GM10248 (cell line): ENCODE measurements around the gene GAREM2.

Source experiments
- CTCF ChIA-PET: fragments of 300-600 bp; sonication (Branson Sonifier 250); formaldehyde crosslinking; extraction: SDS; loops from one replicate; lab custom pipeline; 2021; ENCODE audit warnings: antibody characterized with exemption; lab: Yijun Ruan, JAX
- POLR2A ChIA-PET: fragments of 350-650 bp; sonication (Branson Sonifier 250); formaldehyde crosslinking; extraction: SDS; loops from one replicate; lab custom pipeline; 2020; ENCODE audit warnings: antibody characterized with exemption; lab: Yijun Ruan, JAX
- DNase-seq: peaks from one replicate; pipeline ENCODE4 v3.0.0; 2012; ENCODE audit errors: extremely low spot score
- TF ChIP-seq, protein P1 (sequence below): IDR thresholded peaks from 2 replicates; pipeline ENCODE4 v1.5.1; 2012; ENCODE audit warnings: mild to moderate bottlenecking, low read depth; ENCODE audit errors: extremely low read depth, missing control alignments, control extremely low read depth

The GAREM2 gene

DNA sequence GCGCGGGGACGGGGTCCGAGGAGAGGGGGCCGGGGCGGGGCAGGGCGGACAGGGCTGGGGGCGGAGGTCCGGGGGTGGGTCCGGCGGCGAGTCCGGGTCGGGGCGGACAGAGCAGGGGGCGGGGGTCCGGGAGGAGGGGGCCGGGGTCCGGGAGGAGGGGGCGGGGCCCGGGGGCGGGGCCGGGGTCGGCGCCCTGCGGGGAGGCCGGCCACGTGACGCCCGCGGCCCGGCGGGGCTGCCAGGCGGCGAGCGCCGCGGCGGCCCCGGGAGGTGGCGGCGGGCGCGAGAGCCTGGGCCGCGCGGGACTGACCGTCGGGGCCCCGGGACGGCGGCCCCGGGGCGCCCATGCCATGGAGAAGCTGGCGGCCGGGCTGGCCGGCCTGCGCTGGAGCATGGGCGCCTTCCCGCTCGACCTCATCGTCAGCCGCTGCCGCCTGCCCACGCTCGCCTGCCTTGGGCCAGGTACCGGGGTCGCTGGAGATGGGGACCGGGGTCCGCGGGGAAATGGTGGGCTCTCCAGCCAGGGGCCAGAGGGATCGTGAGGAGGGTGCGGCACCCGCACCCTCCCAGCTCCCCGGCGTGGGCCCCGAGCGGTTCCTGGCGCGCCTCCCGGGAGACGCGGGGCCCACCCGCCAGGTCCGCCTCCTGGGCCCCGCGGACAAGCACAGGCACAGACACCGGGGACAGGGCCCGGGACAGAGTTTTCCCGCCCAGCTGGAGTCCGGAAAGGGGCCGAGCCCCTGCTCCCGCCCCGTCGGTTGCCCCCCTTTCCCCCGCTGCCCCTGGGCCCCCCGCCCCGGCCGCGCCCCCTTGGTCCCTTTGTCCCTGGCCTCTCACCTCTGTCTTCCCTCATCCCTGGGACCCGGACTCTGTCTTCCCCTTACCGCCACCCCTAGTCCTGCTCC lies at the start of gene GAREM2:
GAREM2 (plus strand) TSS at position 218 of the 905 bp plus-strand sequence; CDS start at position 351, 133 bp downstream.
- TF ChIP-seq, protein P1, sequence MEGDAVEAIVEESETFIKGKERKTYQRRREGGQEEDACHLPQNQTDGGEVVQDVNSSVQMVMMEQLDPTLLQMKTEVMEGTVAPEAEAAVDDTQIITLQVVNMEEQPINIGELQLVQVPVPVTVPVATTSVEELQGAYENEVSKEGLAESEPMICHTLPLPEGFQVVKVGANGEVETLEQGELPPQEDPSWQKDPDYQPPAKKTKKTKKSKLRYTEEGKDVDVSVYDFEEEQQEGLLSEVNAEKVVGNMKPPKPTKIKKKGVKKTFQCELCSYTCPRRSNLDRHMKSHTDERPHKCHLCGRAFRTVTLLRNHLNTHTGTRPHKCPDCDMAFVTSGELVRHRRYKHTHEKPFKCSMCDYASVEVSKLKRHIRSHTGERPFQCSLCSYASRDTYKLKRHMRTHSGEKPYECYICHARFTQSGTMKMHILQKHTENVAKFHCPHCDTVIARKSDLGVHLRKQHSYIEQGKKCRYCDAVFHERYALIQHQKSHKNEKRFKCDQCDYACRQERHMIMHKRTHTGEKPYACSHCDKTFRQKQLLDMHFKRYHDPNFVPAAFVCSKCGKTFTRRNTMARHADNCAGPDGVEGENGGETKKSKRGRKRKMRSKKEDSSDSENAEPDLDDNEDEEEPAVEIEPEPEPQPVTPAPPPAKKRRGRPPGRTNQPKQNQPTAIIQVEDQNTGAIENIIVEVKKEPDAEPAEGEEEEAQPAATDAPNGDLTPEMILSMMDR, result no peak
- no peak for DNase-seq
- CTCF ChIA-PET, result interaction anchor here (1.3 to 4.0 kb wide), 2 partner anchors 11 to 86 kb away, joined by 3 to 17 read pairs; no protein-coding TSS in a partner anchor
- POLR2A ChIA-PET, result interaction anchor here (0.7 kb wide), 1 partner anchor 71 kb away, joined by 3 read pairs; the partner anchor contains the start of genes HADHA and HADHB

DNA sequence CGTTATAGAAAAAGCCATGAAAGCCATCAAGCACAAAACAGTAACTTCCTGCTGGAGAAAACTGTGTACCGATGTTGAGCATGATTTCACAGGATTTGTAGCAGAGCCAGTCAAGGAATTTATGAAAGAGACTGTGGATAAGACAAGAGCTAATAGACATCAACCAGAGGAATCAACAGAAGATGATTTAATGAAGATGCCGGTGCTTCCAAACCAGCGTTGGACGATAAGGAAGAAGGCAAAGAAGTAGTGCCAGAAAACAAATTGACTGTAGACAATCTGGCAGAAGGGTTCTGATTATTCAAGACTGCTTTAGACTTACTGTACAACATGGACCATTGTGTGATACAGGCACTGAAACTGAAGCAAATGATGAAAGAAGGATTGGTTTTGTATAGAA lies 49.5 kb upstream of the GAREM2 start:
- TF ChIP-seq, protein P1, result no peak
- ChIA-PET POLR2A (no interaction called here), CTCF (no interaction called here)
- DNase-seq, result no peak

DNA sequence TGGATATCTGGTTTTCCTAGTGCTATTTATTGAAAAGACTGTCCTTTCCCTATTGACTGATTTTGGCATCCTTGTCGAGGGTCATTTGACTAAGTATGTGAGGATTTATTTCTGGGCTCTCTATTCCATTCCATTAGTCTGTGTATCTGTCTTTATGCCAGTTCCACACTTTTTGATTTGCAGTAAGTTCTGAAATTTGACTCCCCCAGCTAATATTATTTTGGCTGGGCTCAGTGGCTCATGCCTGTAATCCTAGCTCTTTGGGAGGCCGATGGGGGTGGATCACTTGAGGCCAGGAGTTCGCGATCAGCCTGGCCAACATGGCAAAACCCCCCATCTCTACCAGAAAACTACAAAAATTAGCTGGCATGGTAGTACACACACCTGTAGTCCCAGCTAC lies 46.8 kb upstream of the GAREM2 start:
- ChIA-PET POLR2A (no interaction called here), CTCF (interaction anchor here (1.5 kb wide), 1 partner anchor 135 kb away, joined by 5 read pairs; no protein-coding TSS in a partner anchor)
- TF ChIP-seq, protein P1, result no peak
- DNase-seq, result no peak

DNA sequence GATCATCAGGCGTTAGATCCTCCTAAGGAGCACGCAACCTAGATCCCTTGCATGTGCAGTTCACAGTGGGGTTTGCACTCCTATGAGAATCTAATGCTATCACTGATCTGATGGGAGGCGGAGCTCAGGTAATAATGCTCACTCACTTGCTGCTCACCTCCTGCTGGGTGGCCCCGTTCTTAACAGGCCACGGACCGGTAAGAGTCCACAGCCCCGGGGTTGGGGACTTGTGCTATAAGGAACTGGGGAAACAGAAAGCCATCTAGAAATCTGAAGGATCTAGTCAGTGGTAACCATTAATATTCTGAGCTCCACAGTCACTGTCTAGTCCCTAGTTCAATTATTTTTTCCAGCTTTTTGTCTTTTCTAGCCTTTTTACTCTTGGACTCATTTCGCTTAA lies 44.7 kb upstream of the GAREM2 start:
- CTCF ChIA-PET, result interaction anchor here (1.0 to 1.8 kb wide), 2 partner anchors 10 to 27 kb away, joined by 3 to 5 read pairs; no protein-coding TSS in a partner anchor
- TF ChIP-seq, protein P1, result no peak
- POLR2A ChIA-PET, result no interaction called here
- DNase-seq, result no peak

DNA sequence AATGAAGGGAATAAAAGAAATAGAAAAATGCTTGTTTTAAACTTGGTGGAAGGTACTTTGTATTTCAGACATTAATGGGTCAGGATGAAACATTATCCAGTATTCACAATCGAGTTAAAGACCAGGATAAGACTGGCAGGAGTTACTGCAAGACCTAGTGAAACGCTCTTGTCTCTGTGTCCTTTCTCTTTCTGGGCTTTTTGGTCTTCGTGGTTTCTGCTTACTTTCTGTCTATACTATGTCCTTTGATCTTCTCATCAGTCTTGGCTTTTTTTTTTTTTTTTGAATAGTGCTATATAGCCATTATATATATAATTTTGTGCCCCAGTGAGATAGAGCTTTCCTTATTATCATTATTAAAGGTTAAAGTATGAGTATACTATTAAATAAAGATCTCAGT lies 42.1 kb upstream of the GAREM2 start:
- CTCF ChIA-PET, result interaction anchor here (0.7 to 1.7 kb wide), 3 partner anchors 12 to 14 kb away, joined by 3 to 7 read pairs (median 3); no protein-coding TSS in a partner anchor
- TF ChIP-seq, protein P1, result no peak
- no peak for DNase-seq
- POLR2A ChIA-PET, result interaction anchor here (0.7 kb wide), 1 partner anchor 278 kb away, joined by 5 read pairs; no protein-coding TSS in a partner anchor

DNA sequence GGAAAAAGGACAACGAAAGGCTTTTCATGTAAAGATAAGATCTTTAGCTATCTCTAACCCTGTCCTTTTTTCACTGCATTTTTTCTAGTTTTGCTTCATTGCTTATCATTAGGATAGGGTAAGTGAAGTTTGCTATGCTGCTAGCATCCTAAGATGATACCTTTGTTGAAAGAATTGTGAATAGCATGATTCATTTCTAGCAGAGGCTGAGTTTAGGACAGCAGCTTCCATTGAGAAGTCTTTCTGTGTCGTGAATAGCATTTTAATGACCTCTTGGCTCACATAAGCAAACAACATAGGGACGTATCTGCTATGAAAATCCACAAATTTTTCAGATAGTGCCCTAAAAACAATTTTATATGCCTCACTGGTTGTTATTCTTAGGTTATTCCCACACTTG lies 36.4 kb upstream of the GAREM2 start:
- ChIA-PET POLR2A (no interaction called here), CTCF (interaction anchor here (1.1 to 1.3 kb wide), 2 partner anchors 145 to 185 kb away, joined by 3 read pairs; no protein-coding TSS in a partner anchor)
- TF ChIP-seq, protein P1, result no peak
- DNase-seq, result no peak
